H1 (cell line): ENCODE results near the gene GGA3. TPM values are rescaled to one million over a fixed set of nuclear protein-coding genes. Genes with fewer than 3 reads are reported as not detected.

Experiments used
- ASH2L ChIP-seq: fragments of 200-600, 300-600 bp; sonication (generic); IDR thresholded peaks from one replicate; pipeline ENCODE4 v1.7.1; 2017; ENCODE audit warnings: low read length
- CBX5 ChIP-seq: fragments of 300-800, 300-1000 bp; sonication (generic); IDR thresholded peaks from 2 replicates; pipeline ENCODE4 v1.7.1; 2016; ENCODE audit warnings: antibody characterized with exemption, low read length, low read depth
- CHD1 ChIP-seq: IDR thresholded peaks from 2 replicates; pipeline ENCODE4 v1.6.1; 2012; ENCODE audit warnings: low read depth, low read length, improper control_type of control experiment
- CHD2 ChIP-seq: IDR thresholded peaks from 2 replicates; pipeline ENCODE4 v1.6.1; 2012; ENCODE audit warnings: low read length, improper control_type of control experiment
- KDM4A ChIP-seq: IDR thresholded peaks from one replicate; pipeline ENCODE4 v1.7.1; 2012; ENCODE audit warnings: low read depth, mild to moderate bottlenecking, moderate library complexity, low read length, inconsistent platforms; ENCODE audit not compliant: severe bottlenecking
- PHF8 ChIP-seq: fragments of 200-600 bp; sonication (generic); conservative IDR thresholded peaks from 2 replicates; pipeline ENCODE4 v1.7.1; 2012; ENCODE audit warnings: low read depth, mild to moderate bottlenecking, inconsistent platforms, low read length, moderate library complexity
- POLR2A ChIP-seq, 2 experiments: IDR thresholded peaks; 1 replicate in 1 of 2; 2 replicates in 1 of 2; pipeline ENCODE4 v1.6.1; 2011; ENCODE audit warnings: low read depth in 2 of 2, low read length in 2 of 2, mild to moderate bottlenecking in 2 of 2; ENCODE audit errors: control extremely low read depth in 1 of 2
- RFX5 ChIP-seq: IDR thresholded peaks from 2 replicates; pipeline ENCODE4 v1.6.1; 2011; ENCODE audit warnings: low read depth, low read length, improper control_type of control experiment, borderline replicate concordance
- SAP30 ChIP-seq: fragments of 300-600 bp; sonication (generic); IDR thresholded peaks from 2 replicates; pipeline ENCODE4 v1.7.1; 2012; ENCODE audit warnings: low read length, moderate library complexity, mild to moderate bottlenecking, inconsistent platforms; ENCODE audit not compliant: insufficient read depth, insufficient replicate concordance
- SIX5 ChIP-seq: IDR thresholded peaks from 2 replicates; pipeline ENCODE4 v1.6.1; 2011; ENCODE audit warnings: mild to moderate bottlenecking, low read depth, low read length
- TAF1 ChIP-seq: IDR thresholded peaks from 2 replicates; pipeline ENCODE4 v1.6.1; 2011; ENCODE audit warnings: mild to moderate bottlenecking, low read depth, low read length
- polyA plus RNA-seq, 7 experiments: library from polyadenylated mRNA; depleted of rRNA in 3 of 7; stranded (reverse) in 5 of 7; unstranded in 2 of 7; fragments of >200 nt in 5 of 7; fragments of 200-250 nt in 2 of 7; gene quantifications; 1 replicate in 5 of 7; 2 replicates in 1 of 7; 4 replicates in 1 of 7; pipeline versions ENCODE4 v1.2.1 to v1.2.3, GENCODE V29; 2011 to 2013; ENCODE audit warnings: missing spikeins in 2 of 7, mixed read lengths in 2 of 7
- total RNA-seq: library from RNA; stranded (reverse); fragmentation: NEBNext Ultra II Directional; extraction: Animal tissue kit (Norgen Biotek cat#: 25700); gene quantifications from 2 replicates; pipeline ENCODE4 v1.2.1, GENCODE V29; 2021

Gene GGA3
- total and polyA plus RNA-seq, 2 of the 8 experiments (the other 6 are each of a cell fraction or from before 2014, with no cell fraction given) = 40.6 to 60.0 TPM

DNA sequence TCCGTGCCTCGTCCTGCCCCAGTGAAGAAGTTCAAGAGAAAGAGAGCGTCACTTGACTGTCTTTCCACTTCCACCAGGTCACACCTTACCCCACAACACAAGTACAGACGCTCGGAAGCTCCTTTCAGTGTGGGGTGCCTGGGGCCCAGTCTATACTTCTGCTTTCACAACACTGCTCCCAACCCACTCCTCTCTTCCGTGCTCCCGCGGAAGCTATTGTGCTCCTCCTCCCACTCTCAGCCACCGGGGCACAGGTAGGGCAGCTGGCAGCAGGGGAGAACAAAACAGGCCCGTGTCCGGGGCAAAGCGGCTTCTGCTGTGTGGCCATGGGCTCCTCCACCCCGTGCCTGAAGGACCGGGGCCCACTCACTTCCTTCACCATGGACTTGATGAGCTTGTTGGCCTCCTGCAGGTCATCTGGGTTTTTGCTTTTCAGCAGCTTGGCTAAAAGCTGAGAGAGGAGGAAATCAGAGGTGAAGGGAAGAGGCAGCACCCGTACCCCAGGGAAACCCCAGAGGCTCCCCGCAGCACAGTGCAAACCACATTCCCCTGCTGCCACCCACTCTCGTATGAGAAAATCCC lies 18.9 kb downstream of the GGA3 start (continued):
- TF ChIP-seq TAF1 (no peak), KDM4A (no peak), RFX5 (no peak), CBX5 (no peak), CHD1 (no peak), ASH2L (no peak), PHF8 (no peak), CHD2 (no peak), SIX5 (no peak), SAP30 (no peak), POLR2A (IDR thresholded peaks at IDR 0.05; ENCODE audit: control extremely low read depth in 1 of 2, low read depth in 2 of 2, low read length in 2 of 2) (no peak)
- TF ChIP-seq, all 59 proteins: peak for 0
